Measurements from ENCODE around the gene TSPAN9.

DNA sequence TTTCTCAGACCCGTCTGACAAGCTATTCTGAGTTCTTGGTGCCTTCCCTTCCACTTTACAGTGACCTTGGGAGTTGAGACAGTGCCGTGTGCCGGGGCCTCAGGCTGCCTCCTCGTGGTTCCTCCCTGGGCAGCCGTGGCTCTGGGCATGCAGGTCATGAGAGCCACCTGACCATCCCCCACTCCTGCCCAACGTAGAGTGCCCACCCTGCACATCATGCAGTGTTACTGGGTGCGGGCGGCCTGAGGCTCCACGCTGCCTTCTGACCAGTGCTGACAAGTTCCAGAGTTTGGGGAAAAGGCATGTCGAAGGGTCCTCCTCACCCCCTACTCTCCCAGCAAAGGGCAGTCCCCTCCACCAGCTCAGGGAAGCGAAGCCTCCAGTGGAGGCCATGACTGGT, 190.5 kb downstream of the TSPAN9 start:
- TF ChIP-seq, protein P1, sequence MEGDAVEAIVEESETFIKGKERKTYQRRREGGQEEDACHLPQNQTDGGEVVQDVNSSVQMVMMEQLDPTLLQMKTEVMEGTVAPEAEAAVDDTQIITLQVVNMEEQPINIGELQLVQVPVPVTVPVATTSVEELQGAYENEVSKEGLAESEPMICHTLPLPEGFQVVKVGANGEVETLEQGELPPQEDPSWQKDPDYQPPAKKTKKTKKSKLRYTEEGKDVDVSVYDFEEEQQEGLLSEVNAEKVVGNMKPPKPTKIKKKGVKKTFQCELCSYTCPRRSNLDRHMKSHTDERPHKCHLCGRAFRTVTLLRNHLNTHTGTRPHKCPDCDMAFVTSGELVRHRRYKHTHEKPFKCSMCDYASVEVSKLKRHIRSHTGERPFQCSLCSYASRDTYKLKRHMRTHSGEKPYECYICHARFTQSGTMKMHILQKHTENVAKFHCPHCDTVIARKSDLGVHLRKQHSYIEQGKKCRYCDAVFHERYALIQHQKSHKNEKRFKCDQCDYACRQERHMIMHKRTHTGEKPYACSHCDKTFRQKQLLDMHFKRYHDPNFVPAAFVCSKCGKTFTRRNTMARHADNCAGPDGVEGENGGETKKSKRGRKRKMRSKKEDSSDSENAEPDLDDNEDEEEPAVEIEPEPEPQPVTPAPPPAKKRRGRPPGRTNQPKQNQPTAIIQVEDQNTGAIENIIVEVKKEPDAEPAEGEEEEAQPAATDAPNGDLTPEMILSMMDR (conservative IDR thresholded peaks at IDR 0.05; ENCODE audit: low read depth, low read length) = no peak
- no peak for TF ChIP-seq EZH2 (IDR thresholded peaks at IDR 0.05; ENCODE audit: borderline replicate concordance, low read depth, low read length, poor library complexity, severe bottlenecking)
